ENCODE measurements around the gene NINL.

DNA sequence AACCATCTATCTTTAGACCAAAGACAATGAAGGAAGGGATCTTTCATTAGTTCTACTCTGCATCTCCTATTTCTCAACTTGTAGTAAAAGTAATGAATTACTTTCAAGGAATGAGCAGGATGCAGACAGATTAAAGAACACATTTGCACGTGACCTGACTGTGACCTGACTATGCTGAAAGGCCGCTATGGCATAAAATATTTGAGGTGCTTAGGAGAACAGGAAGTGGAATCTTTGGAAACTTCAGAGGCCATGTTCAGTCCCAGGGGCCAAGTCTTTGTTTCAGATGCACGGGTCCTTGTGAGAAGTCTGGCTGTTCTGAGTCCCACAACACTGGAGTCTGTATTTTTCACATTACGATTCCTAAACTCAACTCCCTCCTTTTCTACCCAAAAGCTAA is 41.0 kb downstream of the NINL start:
- TF ChIP-seq, protein P1, sequence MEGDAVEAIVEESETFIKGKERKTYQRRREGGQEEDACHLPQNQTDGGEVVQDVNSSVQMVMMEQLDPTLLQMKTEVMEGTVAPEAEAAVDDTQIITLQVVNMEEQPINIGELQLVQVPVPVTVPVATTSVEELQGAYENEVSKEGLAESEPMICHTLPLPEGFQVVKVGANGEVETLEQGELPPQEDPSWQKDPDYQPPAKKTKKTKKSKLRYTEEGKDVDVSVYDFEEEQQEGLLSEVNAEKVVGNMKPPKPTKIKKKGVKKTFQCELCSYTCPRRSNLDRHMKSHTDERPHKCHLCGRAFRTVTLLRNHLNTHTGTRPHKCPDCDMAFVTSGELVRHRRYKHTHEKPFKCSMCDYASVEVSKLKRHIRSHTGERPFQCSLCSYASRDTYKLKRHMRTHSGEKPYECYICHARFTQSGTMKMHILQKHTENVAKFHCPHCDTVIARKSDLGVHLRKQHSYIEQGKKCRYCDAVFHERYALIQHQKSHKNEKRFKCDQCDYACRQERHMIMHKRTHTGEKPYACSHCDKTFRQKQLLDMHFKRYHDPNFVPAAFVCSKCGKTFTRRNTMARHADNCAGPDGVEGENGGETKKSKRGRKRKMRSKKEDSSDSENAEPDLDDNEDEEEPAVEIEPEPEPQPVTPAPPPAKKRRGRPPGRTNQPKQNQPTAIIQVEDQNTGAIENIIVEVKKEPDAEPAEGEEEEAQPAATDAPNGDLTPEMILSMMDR (IDR thresholded peaks at IDR 0.05): no peak
- no peak for TF ChIP-seq POLR2A (IDR thresholded peaks at IDR 0.05)

All from right lobe of liver (tissue), 4 donors.